Stimulated activated CD8-positive, alpha-beta memory T cell treated with anti-CD3 and anti-CD28 coated beads, Interleukin-2, amount 100 ng/mL, for 1 hour (primary cell): Measurements from ENCODE around the gene HAND1.

Experiments used
- DNase-seq, 2 donors: peaks; one replicate each; pipeline ENCODE4 v3.0.0-alpha.2; 2020; ENCODE audit warnings: low read depth in 2 of 2

The HAND1 gene

GRCh38 chr5:154459015-154459414 is 19.0 kb downstream of the HAND1 start:
- DNase-seq = no peak

DNA sequence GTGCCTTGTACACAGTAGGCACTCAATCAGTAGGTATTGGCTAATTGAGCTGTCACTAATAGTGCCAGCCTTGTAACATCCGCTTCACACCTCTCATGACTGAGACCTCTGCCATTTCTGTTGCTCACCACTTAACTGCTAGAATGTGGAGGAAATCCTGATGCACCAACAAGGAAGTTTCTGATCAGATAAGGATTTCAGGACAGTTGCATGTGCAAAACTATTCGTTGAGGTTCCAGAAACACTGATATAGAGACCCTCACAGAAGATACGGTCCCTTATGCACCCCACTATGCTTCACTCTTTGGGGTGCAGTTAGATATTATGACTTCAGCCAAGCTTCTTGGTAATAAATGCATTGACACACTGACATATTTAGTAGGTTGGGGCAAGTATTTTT is 21.5 kb downstream of the HAND1 start:
- no peak for DNase-seq

GRCh38 chr5:154455585-154455984 is 22.4 kb downstream of the HAND1 start:
- no peak for DNase-seq

GRCh38 chr5:154451957-154452356 is 26.1 kb downstream of the HAND1 start:
- no peak for DNase-seq

- DNase-seq = no peak
Observed at GRCh38 chr5:154449786-154450185, 28.2 kb downstream of the HAND1 start.

- DNase-seq = no peak
Observed at GRCh38 chr5:154447089-154447725, 30.8 kb downstream of the HAND1 start.

- no peak for DNase-seq
Observed at GRCh38 chr5:154446195-154447088, 31.6 kb downstream of the HAND1 start.

- DNase-seq = peak; percentile 89 to 90
Observed at GRCh38 chr5:154445422-154446194, 32.4 kb downstream of the HAND1 start, which contains the start of gene SAP30L. TSS of gene SAP30L (plus strand) at chr5:154445997. CDS start at chr5:154446605, 608 bp downstream.

DNA sequence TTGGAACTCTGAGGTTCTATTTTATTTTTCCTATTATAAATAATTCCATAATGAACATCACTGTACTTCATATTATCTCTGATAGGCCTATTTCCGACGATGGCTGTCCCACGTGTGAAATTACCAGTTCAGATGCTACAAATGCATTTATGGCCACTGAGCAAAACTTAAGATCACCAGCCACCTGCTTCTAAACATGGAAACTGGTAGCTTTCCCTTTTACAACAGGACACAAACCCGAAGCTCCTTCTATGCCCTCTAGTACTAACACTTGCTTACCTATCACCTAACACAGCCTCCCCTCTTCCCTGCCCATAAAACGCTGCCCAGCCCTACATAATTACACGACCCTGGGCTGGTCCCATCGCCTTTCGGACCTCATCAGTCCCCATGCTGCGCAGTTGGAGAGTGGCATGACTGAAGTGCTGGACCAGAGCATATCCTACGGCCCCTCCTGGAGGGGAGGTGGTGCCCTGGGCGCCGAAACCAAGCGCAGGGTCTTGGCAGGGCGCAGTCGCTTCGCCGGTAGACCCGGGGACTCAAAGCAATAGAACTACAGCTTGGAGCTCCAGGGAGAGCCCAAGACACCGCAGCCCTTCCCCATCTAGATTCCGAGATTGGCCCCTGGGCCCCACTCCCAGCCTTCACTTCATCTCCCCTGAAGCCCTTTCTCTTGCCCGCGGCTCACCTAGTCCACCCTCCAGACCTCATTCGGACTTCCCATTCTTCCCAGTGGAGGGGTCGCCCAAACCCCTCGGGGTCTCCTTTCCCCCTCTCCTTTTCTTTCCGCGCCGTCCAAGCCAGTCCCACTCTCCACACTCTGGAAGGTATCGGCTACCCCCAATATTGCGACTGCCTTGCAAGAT is 33.2 kb downstream of the HAND1 start:
- DNase-seq = no peak

DNA sequence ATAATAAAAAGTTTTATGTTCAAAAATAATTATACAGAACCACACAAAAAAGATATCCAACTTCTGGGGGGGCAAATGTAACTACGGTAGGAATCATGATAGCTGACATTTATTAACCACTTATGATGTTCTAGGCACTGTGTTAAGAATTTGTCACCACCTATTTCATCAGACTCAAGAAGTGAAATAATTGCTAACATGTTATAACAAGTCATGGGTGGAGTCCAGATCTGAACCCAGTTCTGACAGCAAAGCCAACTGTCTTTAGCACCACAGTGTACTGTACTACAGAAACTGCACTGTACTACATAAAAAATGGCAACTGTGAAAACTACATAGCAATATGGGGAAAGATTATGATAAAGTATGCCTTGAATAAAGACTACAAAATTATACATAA is 35.2 kb downstream of the HAND1 start:
- DNase-seq = no peak

GRCh38 chr5:154440540-154440939 is 37.5 kb downstream of the HAND1 start:
- DNase-seq = no peak

DNA sequence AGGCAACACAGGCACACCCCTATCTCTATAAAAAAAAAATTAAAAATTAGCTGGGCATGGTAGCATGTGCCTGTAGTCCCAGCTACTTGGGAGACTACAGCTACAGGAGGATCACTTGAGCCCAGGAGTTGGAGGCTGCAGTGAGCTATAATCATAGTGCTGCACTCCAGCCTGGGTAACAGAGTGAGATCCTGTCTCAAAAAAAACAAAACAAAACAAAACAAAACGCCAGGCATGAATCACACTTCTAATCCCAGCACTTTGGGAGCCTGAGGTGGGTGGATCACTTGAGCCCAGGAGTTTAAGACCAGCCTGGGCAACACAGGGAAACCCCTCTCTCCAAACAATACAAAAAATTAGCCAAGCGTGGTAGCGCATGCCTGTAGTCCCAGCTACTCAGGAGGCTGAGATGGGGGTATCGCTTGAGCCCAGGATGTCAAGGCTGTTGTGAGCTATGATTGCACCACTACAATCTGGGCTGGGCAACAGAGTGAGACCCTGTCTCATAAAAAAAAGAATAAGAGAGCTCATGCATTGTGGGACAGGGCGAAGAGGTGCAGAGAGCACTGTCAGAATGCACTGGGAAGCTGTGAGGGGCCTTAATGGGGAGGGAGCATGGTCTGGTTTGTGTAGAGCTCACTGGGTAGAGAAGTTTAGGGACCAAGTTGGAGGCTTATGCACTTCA is 40.6 kb downstream of the HAND1 start:
- no peak for DNase-seq

- no peak for DNase-seq
Observed at GRCh38 chr5:154435226-154435625, 42.8 kb downstream of the HAND1 start.

- DNase-seq = no peak
Observed at GRCh38 chr5:154430961-154431630, 46.9 kb downstream of the HAND1 start.

DNA sequence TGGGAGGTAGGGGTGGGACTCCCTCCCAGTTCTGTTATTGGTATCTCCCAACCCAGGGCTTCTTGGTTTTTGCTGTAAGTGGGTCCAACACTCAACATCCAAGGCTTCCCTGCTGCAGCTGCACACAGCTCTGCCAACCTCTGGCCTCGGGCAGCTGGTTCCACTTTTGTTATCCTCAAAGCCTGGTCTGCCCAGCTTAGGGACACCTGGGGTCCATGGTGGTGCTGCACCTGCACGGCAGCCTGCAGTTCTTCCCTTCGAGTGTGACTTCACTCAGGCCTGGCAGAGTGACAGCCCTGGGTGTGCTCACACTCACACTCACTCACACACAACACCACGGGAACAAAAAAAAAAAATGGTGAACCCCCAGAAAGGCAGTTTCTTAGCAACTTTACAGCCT is 47.6 kb downstream of the HAND1 start:
- DNase-seq = no peak

- DNase-seq = no peak
Observed at GRCh38 chr5:154429341-154429740, 48.7 kb downstream of the HAND1 start.

GRCh38 chr5:154428208-154428607 is 49.8 kb downstream of the HAND1 start:
- no peak for DNase-seq
